ENCODE data around the gene ZNRF2.

- TF ChIP-seq, protein P1, sequence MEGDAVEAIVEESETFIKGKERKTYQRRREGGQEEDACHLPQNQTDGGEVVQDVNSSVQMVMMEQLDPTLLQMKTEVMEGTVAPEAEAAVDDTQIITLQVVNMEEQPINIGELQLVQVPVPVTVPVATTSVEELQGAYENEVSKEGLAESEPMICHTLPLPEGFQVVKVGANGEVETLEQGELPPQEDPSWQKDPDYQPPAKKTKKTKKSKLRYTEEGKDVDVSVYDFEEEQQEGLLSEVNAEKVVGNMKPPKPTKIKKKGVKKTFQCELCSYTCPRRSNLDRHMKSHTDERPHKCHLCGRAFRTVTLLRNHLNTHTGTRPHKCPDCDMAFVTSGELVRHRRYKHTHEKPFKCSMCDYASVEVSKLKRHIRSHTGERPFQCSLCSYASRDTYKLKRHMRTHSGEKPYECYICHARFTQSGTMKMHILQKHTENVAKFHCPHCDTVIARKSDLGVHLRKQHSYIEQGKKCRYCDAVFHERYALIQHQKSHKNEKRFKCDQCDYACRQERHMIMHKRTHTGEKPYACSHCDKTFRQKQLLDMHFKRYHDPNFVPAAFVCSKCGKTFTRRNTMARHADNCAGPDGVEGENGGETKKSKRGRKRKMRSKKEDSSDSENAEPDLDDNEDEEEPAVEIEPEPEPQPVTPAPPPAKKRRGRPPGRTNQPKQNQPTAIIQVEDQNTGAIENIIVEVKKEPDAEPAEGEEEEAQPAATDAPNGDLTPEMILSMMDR (IDR thresholded peaks at IDR 0.05), result no peak
- TF ChIP-seq ZFX (IDR thresholded peaks at IDR 0.05; ENCODE audit: borderline replicate concordance), result no peak
Observed at GRCh38 chr7:30380294-30380693, 95.9 kb downstream of the ZNRF2 start.
